ENCODE results near the gene HAPLN2.

DNA sequence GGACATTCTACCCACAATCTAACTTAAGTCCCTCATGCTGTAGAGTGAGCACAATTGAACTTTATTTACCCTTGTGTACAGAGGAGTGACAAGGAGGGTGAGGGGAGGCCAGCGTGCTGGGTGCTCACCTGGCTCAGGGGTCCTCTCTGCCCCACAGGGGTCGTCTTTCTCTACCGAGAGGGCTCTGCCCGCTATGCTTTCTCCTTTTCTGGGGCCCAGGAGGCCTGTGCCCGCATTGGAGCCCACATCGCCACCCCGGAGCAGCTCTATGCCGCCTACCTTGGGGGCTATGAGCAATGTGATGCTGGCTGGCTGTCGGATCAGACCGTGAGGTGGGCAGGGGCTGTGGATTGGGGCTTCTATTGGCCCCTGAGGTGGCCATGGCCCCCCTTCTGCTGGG, 28.1 kb downstream of the HAPLN2 start:
- TF ChIP-seq, protein P1, sequence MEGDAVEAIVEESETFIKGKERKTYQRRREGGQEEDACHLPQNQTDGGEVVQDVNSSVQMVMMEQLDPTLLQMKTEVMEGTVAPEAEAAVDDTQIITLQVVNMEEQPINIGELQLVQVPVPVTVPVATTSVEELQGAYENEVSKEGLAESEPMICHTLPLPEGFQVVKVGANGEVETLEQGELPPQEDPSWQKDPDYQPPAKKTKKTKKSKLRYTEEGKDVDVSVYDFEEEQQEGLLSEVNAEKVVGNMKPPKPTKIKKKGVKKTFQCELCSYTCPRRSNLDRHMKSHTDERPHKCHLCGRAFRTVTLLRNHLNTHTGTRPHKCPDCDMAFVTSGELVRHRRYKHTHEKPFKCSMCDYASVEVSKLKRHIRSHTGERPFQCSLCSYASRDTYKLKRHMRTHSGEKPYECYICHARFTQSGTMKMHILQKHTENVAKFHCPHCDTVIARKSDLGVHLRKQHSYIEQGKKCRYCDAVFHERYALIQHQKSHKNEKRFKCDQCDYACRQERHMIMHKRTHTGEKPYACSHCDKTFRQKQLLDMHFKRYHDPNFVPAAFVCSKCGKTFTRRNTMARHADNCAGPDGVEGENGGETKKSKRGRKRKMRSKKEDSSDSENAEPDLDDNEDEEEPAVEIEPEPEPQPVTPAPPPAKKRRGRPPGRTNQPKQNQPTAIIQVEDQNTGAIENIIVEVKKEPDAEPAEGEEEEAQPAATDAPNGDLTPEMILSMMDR (IDR thresholded peaks at IDR 0.05), result no peak
- no peak for TF ChIP-seq POLR2A (IDR thresholded peaks at IDR 0.05)

All from esophagus squamous epithelium (tissue), 4 donors.